HuH-7 (cell line): Measurements from ENCODE around the gene NABP2.
"Not testable (repeated sequence)": the region's sequence is repeated elsewhere in the genome, so short reads cannot be mapped to it uniquely, and the experiment has no call there.

Source experiments
- DNase-seq: peaks from one replicate; pipeline ENCODE4 v3.0.0; 2011; ENCODE audit warnings: low spot score

Gene NABP2

GRCh38 chr12:56224102-56224701 lies at the start of gene NABP2:
TSS of gene NABP2 (plus strand) at chr12:56224342. CDS start at chr12:56224857, 515 bp downstream.
- DNase-seq, result peak; percentile 100

GRCh38 chr12:56178347-56178746 lies 45.8 kb upstream of the NABP2 start:
- no peak for DNase-seq

GRCh38 chr12:56186957-56187356 lies 37.2 kb upstream of the NABP2 start:
- no peak for DNase-seq

- DNase-seq, result no peak
These were observed 35.9 kb upstream of the NABP2 start for GRCh38 chr12:56188131-56188777.

- peak; percentile 21 for DNase-seq
These were observed 35.4 kb upstream of the NABP2 start for GRCh38 chr12:56188778-56189098.

- peak; percentile 85 for DNase-seq
These were observed 34.8 kb upstream of the NABP2 start, which contains the start of gene SMARCC2 for GRCh38 chr12:56189099-56189917. TSS of gene SMARCC2 (minus strand) at chr12:56189483. CDS start at chr12:56189461, 22 bp downstream.

GRCh38 chr12:56189918-56190694 lies 34.0 kb upstream of the NABP2 start:
- peak; percentile 77 for DNase-seq

- DNase-seq, result peak; percentile 16
These were observed 33.4 kb upstream of the NABP2 start for GRCh38 chr12:56190695-56191155.

DNA sequence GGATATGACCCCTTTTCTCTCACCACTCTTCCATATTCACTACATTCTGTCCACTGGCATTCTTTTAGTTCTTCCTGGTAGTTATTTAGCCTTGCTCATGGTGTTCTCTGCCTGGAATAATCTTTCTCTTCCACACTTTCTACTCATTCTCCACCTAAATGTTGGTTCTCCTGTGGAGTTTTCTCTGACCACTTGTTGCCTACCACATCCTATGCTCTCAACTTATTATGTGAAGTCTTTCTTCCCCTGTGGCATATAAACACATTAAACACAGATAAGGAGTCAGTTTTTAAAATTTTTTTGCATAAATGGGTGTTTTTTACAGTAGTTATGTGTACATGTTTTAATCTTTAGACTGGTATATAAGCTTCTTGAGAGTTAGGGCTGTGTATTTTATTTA lies 31.6 kb upstream of the NABP2 start:
- DNase-seq, result no peak

DNA sequence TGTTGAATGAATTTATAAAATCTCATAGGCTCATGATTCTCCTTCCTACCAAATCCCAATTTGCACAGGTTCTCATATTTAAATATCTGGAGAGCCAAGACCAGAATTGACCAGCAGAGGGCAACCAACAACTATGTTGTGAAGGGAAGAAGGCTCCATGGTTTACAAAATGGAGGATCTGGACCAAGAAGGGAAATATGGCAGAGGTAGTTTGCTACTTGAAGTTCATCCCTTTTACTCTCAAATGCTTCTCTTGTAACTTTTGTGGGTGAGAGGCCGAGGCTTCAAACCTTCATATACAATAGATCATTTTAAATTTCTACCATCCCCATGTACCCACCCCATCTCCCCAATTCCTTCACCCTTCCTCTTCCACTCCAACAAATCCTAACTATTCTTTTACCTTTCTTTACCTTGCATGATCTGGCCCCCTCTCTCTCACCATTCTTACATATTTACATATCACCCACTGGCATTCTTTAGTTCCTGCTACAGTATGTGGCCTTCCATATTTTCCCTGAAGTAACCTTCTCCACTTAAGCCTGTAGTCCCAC lies 31.0 kb upstream of the NABP2 start:
- DNase-seq, result peak; percentile 70

- not testable (repeated sequence) for DNase-seq
These were observed 27.2 kb upstream of the NABP2 start for GRCh38 chr12:56196818-56197550.

GRCh38 chr12:56197921-56198635 lies 26.1 kb upstream of the NABP2 start:
- no peak for DNase-seq

- no peak for DNase-seq
These were observed 25.3 kb upstream of the NABP2 start for GRCh38 chr12:56198836-56199235.

DNA sequence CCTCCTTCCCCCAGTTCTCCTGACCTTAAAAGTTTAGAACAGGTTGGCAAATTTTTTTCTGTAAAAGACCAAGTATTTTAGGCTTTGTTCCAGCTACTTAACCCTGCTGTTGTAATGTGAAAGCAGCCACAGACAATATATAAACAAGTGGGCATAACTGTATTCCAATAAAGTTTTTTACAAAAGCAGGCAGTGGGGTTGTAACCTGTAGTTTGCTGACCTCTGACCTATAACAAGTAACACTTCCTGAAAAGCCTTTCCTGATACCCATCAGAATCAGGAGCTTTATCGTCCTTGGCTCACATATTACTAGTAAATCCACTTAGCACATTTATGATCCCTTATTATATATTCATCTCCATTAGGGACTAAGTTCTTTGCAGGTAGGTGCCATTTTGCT lies 21.8 kb upstream of the NABP2 start:
- DNase-seq, result no peak

DNA sequence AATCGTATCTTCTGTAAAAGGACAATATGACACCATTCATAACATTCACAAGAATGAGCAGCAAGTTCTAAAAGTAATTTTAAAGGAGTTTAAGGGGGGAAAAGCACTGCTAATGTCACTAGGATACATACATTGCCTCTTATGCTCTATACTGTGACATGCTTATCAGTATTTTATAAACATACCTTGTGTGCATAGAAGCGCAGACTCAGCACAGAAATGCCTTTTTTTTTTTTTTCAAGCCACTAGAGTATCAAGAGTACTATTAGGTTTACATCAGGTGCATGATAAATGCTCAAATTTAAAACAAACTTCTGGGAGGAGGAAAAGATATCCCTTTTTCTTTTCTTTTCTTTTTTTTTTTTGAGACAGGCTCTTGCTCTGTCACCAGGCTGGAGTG lies 21.3 kb upstream of the NABP2 start:
- DNase-seq, result no peak

DNA sequence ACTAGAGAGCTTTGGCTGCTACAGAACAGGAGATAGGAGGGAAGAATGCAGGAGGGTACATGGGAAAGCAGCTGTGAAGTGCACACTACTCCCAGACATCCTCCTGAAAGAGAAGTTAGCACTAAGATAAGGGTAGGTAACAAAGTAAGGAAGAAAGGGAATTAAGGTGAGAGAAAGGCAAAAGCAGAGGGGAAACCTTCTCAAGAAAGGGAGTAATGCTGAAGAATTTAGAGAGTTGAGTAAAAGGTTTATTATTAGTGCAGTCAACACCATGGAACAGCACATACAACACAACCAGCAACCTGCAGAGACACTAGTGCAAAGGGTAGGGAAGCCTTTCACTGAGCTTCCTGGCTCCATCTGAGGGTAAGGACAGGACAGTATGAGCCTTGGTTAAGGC lies 19.9 kb upstream of the NABP2 start:
- no peak for DNase-seq

DNA sequence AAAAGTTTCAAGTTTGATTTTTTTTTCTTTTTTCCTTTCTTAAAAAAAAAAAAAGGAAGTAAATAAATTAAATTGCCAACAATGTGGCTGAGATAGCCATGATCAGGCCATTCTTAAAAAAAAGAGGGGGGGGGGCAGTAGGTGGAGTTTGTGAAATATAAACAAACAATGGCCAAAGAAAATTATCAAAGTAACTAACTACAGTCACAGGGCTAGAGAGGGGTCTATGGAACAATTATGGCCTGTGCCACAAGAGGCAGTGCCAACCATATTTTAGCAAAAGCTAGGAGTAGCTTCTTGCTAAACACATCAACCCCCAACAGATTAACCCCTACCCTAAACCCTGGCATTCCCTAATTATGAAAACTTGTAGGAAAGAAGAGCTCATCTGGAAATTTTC lies 18.7 kb upstream of the NABP2 start:
- DNase-seq, result no peak

DNA sequence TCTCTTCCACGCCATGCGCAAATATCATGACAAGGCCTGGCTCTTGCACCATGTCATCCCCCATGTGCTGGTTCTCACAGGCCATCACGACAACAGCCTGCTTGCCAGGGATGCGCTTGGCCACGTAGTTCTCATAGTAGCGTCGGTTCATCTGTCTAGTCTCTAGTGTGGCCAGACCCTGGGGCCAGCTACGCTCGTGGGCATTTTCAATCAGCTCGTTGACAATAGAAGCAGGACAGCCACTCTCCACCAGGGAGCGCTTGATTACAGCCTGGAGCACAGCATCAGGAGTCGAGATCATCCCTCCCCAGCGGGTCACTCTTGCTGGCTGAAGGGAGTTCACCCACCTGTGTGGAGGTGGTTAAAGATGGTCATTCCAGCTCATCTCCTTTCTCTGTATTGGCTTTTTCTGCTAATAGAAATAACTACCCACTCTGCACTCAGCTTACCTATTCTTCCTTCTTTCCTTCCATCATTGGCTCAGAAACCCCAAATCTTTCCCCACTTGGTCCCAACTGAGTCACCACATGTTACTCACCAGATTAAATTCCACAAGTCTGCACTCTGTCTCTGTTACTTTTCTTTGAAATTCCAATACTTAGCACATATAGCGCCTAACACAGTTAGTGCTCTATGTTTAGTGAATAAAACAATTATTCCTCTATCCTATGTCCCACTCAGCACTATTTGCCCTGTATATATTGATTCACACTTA lies 17.5 kb upstream of the NABP2 start:
- DNase-seq, result peak; percentile 78

GRCh38 chr12:56208006-56208405 lies 16.1 kb upstream of the NABP2 start:
- no peak for DNase-seq

GRCh38 chr12:56212361-56212760 lies 11.8 kb upstream of the NABP2 start:
- no peak for DNase-seq
